CD4-positive, alpha-beta memory T cell (primary cell): ENCODE data around the gene SPTLC2. TPM values are rescaled to one million over a fixed set of nuclear protein-coding genes. Genes with fewer than 3 reads are reported as not detected.

ENCODE experiments used
- CTCF ChIA-PET: fragments of 350-600 bp; sonication (Branson Sonifier 250); formaldehyde crosslinking; loops from one replicate; lab custom pipeline; 2021; ENCODE audit warnings: inconsistent platforms; ENCODE audit not compliant: partially characterized antibody; lab: Charles Lee
- POLR2A ChIA-PET: fragments of 350-600 bp; sonication (Branson Sonifier 250); formaldehyde crosslinking; loops from one replicate; lab custom pipeline; 2021; ENCODE audit not compliant: partially characterized antibody; lab: Charles Lee
- DNase-seq, 5 donors: peaks; one replicate each; pipeline versions ENCODE4 v3.0.0 to v3.0.0-alpha.2; 2020 to 2022; ENCODE audit warnings: mixed read lengths in 1 of 5
- H3K27ac ChIP-seq: one replicate; pipeline ENCODE4 v1.7.0; 2013; ENCODE audit warnings: low read depth, low read length
- H3K27me3 ChIP-seq: 2 replicates; pipeline ENCODE4 v1.7.0; 2013; ENCODE audit warnings: mild to moderate bottlenecking, low read length, moderate library complexity; ENCODE audit not compliant: insufficient read depth
- H3K36me3 ChIP-seq: 2 replicates; pipeline ENCODE4 v1.7.0; 2013; ENCODE audit warnings: mild to moderate bottlenecking, low read length, moderate library complexity; ENCODE audit not compliant: insufficient read depth
- H3K4me1 ChIP-seq: 2 replicates; pipeline ENCODE4 v1.7.0; 2013; ENCODE audit warnings: mild to moderate bottlenecking, low read length, moderate library complexity; ENCODE audit not compliant: insufficient read depth
- H3K4me3 ChIP-seq, 2 donors: one replicate each; pipeline ENCODE4 v1.7.0; 2013; ENCODE audit warnings: low read length in 2 of 2, mild to moderate bottlenecking in 1 of 2
- H3K9me3 ChIP-seq, 2 donors: one replicate each; pipeline ENCODE4 v1.7.0; 2013; ENCODE audit warnings: low read length in 2 of 2, control low read depth in 1 of 2; ENCODE audit not compliant: control insufficient read depth in 1 of 2
- H3K27ac Mint-ChIP-seq, 7 donors: one replicate each; pipeline ENCODE4 v1.8.0; 2020 to 2021; ENCODE audit warnings: mixed read lengths in 7 of 7, mild to moderate bottlenecking in 6 of 7, inconsistent platforms in 3 of 7, moderate library complexity in 3 of 7
- H3K27me3 Mint-ChIP-seq, 2 donors: one replicate each; pipeline ENCODE4 v1.8.0; 2020 to 2021; ENCODE audit warnings: mixed read lengths in 2 of 2
- H3K36me3 Mint-ChIP-seq, 2 donors: one replicate each; pipeline ENCODE4 v1.8.0; 2020 to 2021; ENCODE audit warnings: mixed read lengths in 2 of 2, inconsistent platforms in 1 of 2, mild to moderate bottlenecking in 1 of 2
- H3K4me1 Mint-ChIP-seq, 4 donors: one replicate each; pipeline ENCODE4 v1.8.0; 2020 to 2021; ENCODE audit warnings: mixed read lengths in 4 of 4, mild to moderate bottlenecking in 1 of 4
- H3K4me3 Mint-ChIP-seq, 8 donors: one replicate each; pipeline ENCODE4 v1.8.0; 2020 to 2021; ENCODE audit warnings: mixed read lengths in 8 of 8, mild to moderate bottlenecking in 7 of 8, moderate library complexity in 6 of 8, inconsistent platforms in 3 of 8
- H3K9me3 Mint-ChIP-seq, 8 donors: one replicate each; pipeline ENCODE4 v1.8.0; 2020 to 2021; ENCODE audit warnings: mixed read lengths in 8 of 8, mild to moderate bottlenecking in 5 of 8, inconsistent platforms in 3 of 8, moderate library complexity in 1 of 8
- intact Hi-C: fragments of 100-400 bp; cut with micrococcal nuclease; formaldehyde crosslinking; loops from one replicate; pipeline ENCODE4 v1.15.1; 2023
- polyA plus RNA-seq, 2 donors: library from polyadenylated mRNA; unstranded; fragments of 300-500 nt; fragmentation: Illumina TruSeq; gene quantifications; one replicate each; pipeline ENCODE4 v1.2.3, GENCODE V29; 2021
- total RNA-seq, 2 experiments: library from RNA; stranded (reverse); gene quantifications; one replicate each; pipeline ENCODE4 v1.2.3, GENCODE V29; 2021

SPTLC2 gene
- total and polyA plus RNA-seq, 4 experiments from 2014 or later, result 11.2 to 31.3 (median 24.8) TPM

GRCh38 chr14:77654001-77654441 lies 37.6 kb upstream of the SPTLC2 start:
- no peaks in the 10 kb centered on the region for H3K9me3 ChIP-seq
- intact Hi-C loops, result no loop called here
- H3K4me3 Mint-ChIP-seq, result no peak overlapping the region
- H3K9me3 Mint-ChIP-seq, result peaks cover 0 to 2% (median 0%) of the 10 kb centered on the region in 8 donors
- no peak for DNase-seq
- H3K27ac Mint-ChIP-seq, result peak overlapping the region in 1 of 7 donors; percentile 6
- no peaks in the 10 kb centered on the region for H3K4me1 ChIP-seq
- H3K4me1 Mint-ChIP-seq, result peaks cover 0 to 5% (median under 1%) of the 10 kb centered on the region in 4 donors
- no peaks in the 10 kb centered on the region for H3K27me3 Mint-ChIP-seq
- no peaks in the 10 kb centered on the region for H3K36me3 Mint-ChIP-seq
- H3K27ac ChIP-seq, result no peak overlapping the region
- POLR2A ChIA-PET, result no interaction called here
- no peak overlapping the region for H3K4me3 ChIP-seq
- H3K36me3 ChIP-seq, result no peaks in the 10 kb centered on the region
- no peaks in the 10 kb centered on the region for H3K27me3 ChIP-seq
- CTCF ChIA-PET, result interaction anchor here (0.7 kb wide), 1 partner anchor 451 kb away, joined by 3 read pairs; no protein-coding TSS in a partner anchor

- ChIA-PET CTCF (no interaction called here), POLR2A (no interaction called here)
- H3K27ac Mint-ChIP-seq, result no peak overlapping the region
- no peaks in the 10 kb centered on the region for H3K27me3 ChIP-seq
- no peak for DNase-seq
- peaks cover 0 to 1% of the 10 kb centered on the region in 2 donors for H3K27me3 Mint-ChIP-seq
- no peak overlapping the region for H3K27ac ChIP-seq
- no peak overlapping the region for H3K4me3 ChIP-seq
- peaks cover 0 to 2% (median 0%) of the 10 kb centered on the region in 4 donors for H3K4me1 Mint-ChIP-seq
- H3K4me1 ChIP-seq, result no peaks in the 10 kb centered on the region
- no peaks in the 10 kb centered on the region for H3K9me3 ChIP-seq
- H3K36me3 ChIP-seq, result no peaks in the 10 kb centered on the region
- H3K36me3 Mint-ChIP-seq, result no peaks in the 10 kb centered on the region
- intact Hi-C loops, result no loop called here
- no peak overlapping the region for H3K4me3 Mint-ChIP-seq
- H3K9me3 Mint-ChIP-seq, result peaks cover 0 to 2% (median 0%) of the 10 kb centered on the region in 8 donors
Observed at GRCh38 chr14:77649326-77649725, 32.9 kb upstream of the SPTLC2 start.

- H3K27me3 ChIP-seq, result no peaks in the 10 kb centered on the region
- no peaks in the 10 kb centered on the region for H3K9me3 ChIP-seq
- no peak overlapping the region for H3K4me3 ChIP-seq
- no peak for DNase-seq
- H3K9me3 Mint-ChIP-seq, result peaks cover 0 to 2% (median 0%) of the 10 kb centered on the region in 8 donors
- intact Hi-C loops, result no loop called here
- no peak overlapping the region for H3K4me3 Mint-ChIP-seq
- H3K27ac Mint-ChIP-seq, result no peak overlapping the region
- peaks cover 0 to 1% of the 10 kb centered on the region in 2 donors for H3K27me3 Mint-ChIP-seq
- no peaks in the 10 kb centered on the region for H3K36me3 Mint-ChIP-seq
- CTCF ChIA-PET, result no interaction called here
- H3K36me3 ChIP-seq, result no peaks in the 10 kb centered on the region
- POLR2A ChIA-PET, result interaction anchor here (1.3 kb wide), 1 partner anchor 10 kb away, joined by 3 read pairs; no protein-coding TSS in a partner anchor
- H3K27ac ChIP-seq, result no peak overlapping the region
- H3K4me1 Mint-ChIP-seq, result peaks cover 0 to 2% (median 0%) of the 10 kb centered on the region in 4 donors
- no peaks in the 10 kb centered on the region for H3K4me1 ChIP-seq
Observed at GRCh38 chr14:77648520-77649200, 32.2 kb upstream of the SPTLC2 start.

GRCh38 chr14:77647853-77648252 lies 31.4 kb upstream of the SPTLC2 start:
- no peak overlapping the region for H3K4me3 Mint-ChIP-seq
- Histone ChIP-seq H3K36me3 (no peaks in the 10 kb centered on the region), H3K9me3 (no peaks in the 10 kb centered on the region), H3K4me1 (no peaks in the 10 kb centered on the region), H3K4me3 (no peak overlapping the region), H3K27ac (no peak overlapping the region), H3K27me3 (no peaks in the 10 kb centered on the region)
- H3K4me1 Mint-ChIP-seq, result peaks cover 0 to 2% (median 0%) of the 10 kb centered on the region in 4 donors
- ChIA-PET POLR2A (interaction anchor here (1.3 kb wide), 1 partner anchor 11 kb away, joined by 3 read pairs; no protein-coding TSS in a partner anchor), CTCF (no interaction called here)
- no peak for DNase-seq
- H3K27me3 Mint-ChIP-seq, result peaks cover 0 to 1% of the 10 kb centered on the region in 2 donors
- intact Hi-C loops, result no loop called here
- peaks cover 0 to 2% (median 0%) of the 10 kb centered on the region in 8 donors for H3K9me3 Mint-ChIP-seq
- no peaks in the 10 kb centered on the region for H3K36me3 Mint-ChIP-seq
- H3K27ac Mint-ChIP-seq, result no peak overlapping the region

- Mint-ChIP-seq H3K27me3 (peaks cover 0 to 1% of the 10 kb centered on the region in 2 donors), H3K36me3 (no peaks in the 10 kb centered on the region), H3K4me3 (no peak overlapping the region), H3K4me1 (peaks cover 3 to 7% (median 5%) of the 10 kb centered on the region in 4 donors), H3K27ac (no peak overlapping the region), H3K9me3 (peaks cover 0 to 2% (median 0%) of the 10 kb centered on the region in 8 donors)
- H3K36me3 ChIP-seq, result no peaks in the 10 kb centered on the region
- CTCF ChIA-PET, result interaction anchor here (0.6 kb wide), 1 partner anchor 938 kb away, joined by 3 read pairs; no protein-coding TSS in a partner anchor
- DNase-seq, result no peak
- no peaks in the 10 kb centered on the region for H3K27me3 ChIP-seq
- H3K4me1 ChIP-seq, result peaks cover 5% of the 10 kb centered on the region
- POLR2A ChIA-PET, result no interaction called here
- H3K27ac ChIP-seq, result no peak overlapping the region
- intact Hi-C loops, result no loop called here
- no peaks in the 10 kb centered on the region for H3K9me3 ChIP-seq
- no peak overlapping the region for H3K4me3 ChIP-seq
Observed at GRCh38 chr14:77646907-77647306, 30.5 kb upstream of the SPTLC2 start.

- no peak for DNase-seq
- intact Hi-C loops, result no loop called here
- CTCF ChIA-PET, result no interaction called here
- peaks cover 13% of the 10 kb centered on the region for H3K4me1 ChIP-seq
- H3K9me3 Mint-ChIP-seq, result peaks cover 0 to 2% (median 0%) of the 10 kb centered on the region in 8 donors
- no peaks in the 10 kb centered on the region for H3K36me3 Mint-ChIP-seq
- H3K4me3 Mint-ChIP-seq, result no peak overlapping the region
- H3K27ac Mint-ChIP-seq, result no peak overlapping the region
- H3K36me3 ChIP-seq, result no peaks in the 10 kb centered on the region
- H3K27me3 ChIP-seq, result no peaks in the 10 kb centered on the region
- POLR2A ChIA-PET, result no interaction called here
- H3K27me3 Mint-ChIP-seq, result peaks cover 0 to 1% of the 10 kb centered on the region in 2 donors
- no peaks in the 10 kb centered on the region for H3K9me3 ChIP-seq
- no peak overlapping the region for H3K4me3 ChIP-seq
- H3K27ac ChIP-seq, result no peak overlapping the region
- peaks cover 9 to 16% (median 13%) of the 10 kb centered on the region in 4 donors for H3K4me1 Mint-ChIP-seq
Observed at GRCh38 chr14:77645520-77646230, 29.2 kb upstream of the SPTLC2 start.

GRCh38 chr14:77642407-77642806 lies 26.0 kb upstream of the SPTLC2 start:
- peaks cover 0 to 3% (median 0%) of the 10 kb centered on the region in 8 donors for H3K9me3 Mint-ChIP-seq
- CTCF ChIA-PET, result no interaction called here
- H3K4me3 Mint-ChIP-seq, result peak overlapping the region; percentile 88 to 94 (median 90)
- POLR2A ChIA-PET, result interaction anchor here (1.0 to 1.1 kb wide), 2 partner anchors 50 to 61 kb away, joined by 3 read pairs; no protein-coding TSS in a partner anchor
- no peaks in the 10 kb centered on the region for H3K36me3 Mint-ChIP-seq
- H3K27ac Mint-ChIP-seq, result peak overlapping the region; percentile 73 to 95 (median 92)
- Histone ChIP-seq H3K27ac (no peak overlapping the region), H3K4me3 (peak overlapping the region; percentile 57 to 59), H3K9me3 (no peaks in the 10 kb centered on the region), H3K36me3 (no peaks in the 10 kb centered on the region), H3K27me3 (no peaks in the 10 kb centered on the region), H3K4me1 (peaks cover 13% of the 10 kb centered on the region)
- intact Hi-C loops, result no loop called here
- H3K4me1 Mint-ChIP-seq, result peaks cover 9 to 16% (median 13%) of the 10 kb centered on the region in 4 donors
- peaks cover 0 to 1% of the 10 kb centered on the region in 2 donors for H3K27me3 Mint-ChIP-seq
- DNase-seq, result no peak
